ENCODE results near the gene GPBP1.
A peak's percentile ranks its signal among the peaks of the same experiment; 100 is the strongest.

- TF ChIP-seq JUNB (IDR thresholded peaks at IDR 0.05; ENCODE audit: unreplicated experiment) = no peak
- TF ChIP-seq CTCF (conservative IDR thresholded peaks at IDR 0.05; ENCODE audit: low read depth in 2 of 2) = peak; percentile 82 to 92
- TF ChIP-seq POLR2AphosphoS5 (IDR thresholded peaks at IDR 0.05; ENCODE audit: low read depth) = no peak
- TF ChIP-seq EZH2 (IDR thresholded peaks at IDR 0.05; ENCODE audit: low read depth, unreplicated experiment) = no peak
- no peak for TF ChIP-seq EZH2phosphoT487 (IDR thresholded peaks at IDR 0.05; ENCODE audit: unreplicated experiment)
- no peak for TF ChIP-seq REST (IDR thresholded peaks at IDR 0.05; ENCODE audit: unreplicated experiment)
- TF ChIP-seq ZNF114 (CRISPR knock-in tag; IDR thresholded peaks at IDR 0.05) = no peak
- no peak for TF ChIP-seq STAT1 (IDR thresholded peaks at IDR 0.05; ENCODE audit: unreplicated experiment)
- TF ChIP-seq CREB1 (CRISPR knock-in tag; IDR thresholded peaks at IDR 0.05; ENCODE audit: low read depth) = 0 out of 2 replicates have a peak, but pooled peaks have one; percentile 18
- TF ChIP-seq NANOG (IDR thresholded peaks at IDR 0.05; ENCODE audit: borderline replicate concordance) = no peak
- TF ChIP-seq ZNF462 (CRISPR knock-in tag; IDR thresholded peaks at IDR 0.05) = peak; percentile 13; the same call in 1 of the 2 replicates
Observed at GRCh38 chr5:57298295-57298984, 124.6 kb downstream of the GPBP1 start.

Measured in GM23338 (cell line).